Bone marrow (tissue), 2 donors: Measurements from ENCODE around the gene MIB2.

Source experiments
- DNase-seq, 2 donors: peaks; one replicate each; lab custom pipeline; 2025; lab: John Stamatoyannopoulos, UW

The MIB2 gene

GRCh38 chr1:1614204-1614953, 921 bp upstream of the MIB2 start:
- peak in 1 of 2 donors; percentile 23 for DNase-seq

DNA sequence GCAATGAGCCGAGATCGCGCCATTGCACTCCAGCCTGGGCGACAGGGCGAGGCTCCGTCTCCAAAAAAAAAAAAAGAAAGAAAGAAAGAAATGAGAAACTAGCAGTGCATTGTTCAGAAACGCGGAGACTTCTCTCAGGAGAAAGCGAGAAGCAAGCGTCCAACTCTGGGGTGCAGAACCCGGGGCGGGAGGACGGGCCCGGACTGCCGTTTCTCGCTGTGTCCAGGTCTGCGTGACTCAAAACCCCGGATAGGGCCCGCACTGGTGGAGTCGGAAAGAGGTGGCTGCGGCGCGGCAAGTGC, 395 bp upstream of the MIB2 start:
- DNase-seq, result no peak

DNA sequence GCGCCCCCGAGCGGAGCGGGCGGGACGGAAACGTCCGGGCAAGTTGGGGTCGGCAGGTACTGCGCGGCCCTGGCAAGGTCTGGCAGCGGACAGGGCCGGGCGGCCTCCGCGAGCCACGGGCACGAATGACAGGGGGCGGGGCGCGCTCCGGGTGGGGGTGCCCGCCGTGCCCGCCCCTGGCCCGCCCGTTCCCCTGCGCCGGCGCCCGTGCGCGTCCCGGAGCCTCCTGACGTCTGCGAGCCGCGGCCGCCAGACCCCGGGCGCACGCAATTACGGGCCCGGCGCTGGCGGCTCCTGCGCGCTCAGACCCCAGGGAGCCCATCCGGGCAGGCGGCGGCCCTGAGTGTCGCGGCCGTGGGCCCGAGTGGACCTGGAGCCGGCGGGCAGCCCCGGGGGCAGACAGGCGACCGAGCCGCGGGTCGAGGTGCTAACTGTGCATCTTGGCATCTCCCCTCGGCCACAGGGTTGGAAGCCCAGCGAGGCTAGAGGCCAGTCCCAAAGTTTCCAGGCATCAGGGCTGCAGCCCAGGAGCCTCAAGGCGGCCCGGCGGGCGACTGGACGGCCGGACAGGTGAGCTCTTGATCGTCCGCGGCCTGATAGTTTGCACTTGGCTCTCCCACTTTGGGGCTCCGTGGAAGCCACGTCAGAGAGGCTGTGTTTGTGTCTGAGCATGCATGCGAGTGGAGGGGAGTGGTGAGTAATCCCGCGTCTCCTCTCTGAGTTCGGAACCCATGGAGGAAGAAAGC, 918 bp downstream of the MIB2 start:
- peak in 1 of 2 donors; percentile 50 for DNase-seq

GRCh38 chr1:1616838-1617237, 1.5 kb downstream of the MIB2 start:
- no peak for DNase-seq

DNA sequence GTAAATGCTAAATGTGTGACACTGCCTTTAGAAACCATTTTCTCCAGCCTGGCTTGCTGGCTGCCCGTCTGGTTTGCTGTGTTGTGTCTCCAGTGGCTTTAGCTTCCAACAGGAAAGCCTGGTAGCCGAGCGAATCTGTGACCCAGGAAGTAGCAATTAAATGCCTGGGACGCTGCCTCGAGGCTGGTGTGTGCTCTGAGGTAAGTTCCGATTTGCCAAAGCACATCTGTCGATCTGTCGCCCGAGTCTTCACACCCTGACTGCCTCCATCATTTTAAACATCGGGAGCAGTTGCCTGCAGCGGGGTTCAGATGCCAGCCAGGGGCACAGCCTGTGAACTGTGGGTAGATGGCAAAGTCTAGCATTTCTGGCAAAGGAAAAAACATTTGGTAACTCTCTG, 2.2 kb downstream of the MIB2 start:
- DNase-seq, result no peak

DNA sequence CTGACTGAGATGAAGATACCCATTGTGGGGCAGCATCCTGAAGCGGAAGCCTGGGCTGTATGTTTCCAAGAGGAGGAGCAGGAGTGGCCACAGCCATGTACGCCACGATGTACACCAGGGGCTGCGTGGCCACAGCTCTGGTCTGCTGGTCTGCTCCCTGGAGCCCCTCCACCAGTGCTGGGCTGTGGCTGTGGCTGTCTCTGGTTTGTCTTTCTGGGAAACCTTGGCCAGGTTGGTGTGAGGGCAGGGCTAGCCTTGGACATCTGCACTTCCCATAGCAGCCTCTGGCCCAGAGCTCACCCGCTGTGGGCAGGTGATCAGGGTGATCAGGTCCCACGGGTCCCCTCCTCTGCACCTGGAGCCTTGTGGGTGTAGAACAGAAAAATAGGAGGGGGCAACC, 2.6 kb downstream of the MIB2 start:
- DNase-seq, result no peak

GRCh38 chr1:1618396-1619068, 3.2 kb downstream of the MIB2 start:
- no peak for DNase-seq

DNA sequence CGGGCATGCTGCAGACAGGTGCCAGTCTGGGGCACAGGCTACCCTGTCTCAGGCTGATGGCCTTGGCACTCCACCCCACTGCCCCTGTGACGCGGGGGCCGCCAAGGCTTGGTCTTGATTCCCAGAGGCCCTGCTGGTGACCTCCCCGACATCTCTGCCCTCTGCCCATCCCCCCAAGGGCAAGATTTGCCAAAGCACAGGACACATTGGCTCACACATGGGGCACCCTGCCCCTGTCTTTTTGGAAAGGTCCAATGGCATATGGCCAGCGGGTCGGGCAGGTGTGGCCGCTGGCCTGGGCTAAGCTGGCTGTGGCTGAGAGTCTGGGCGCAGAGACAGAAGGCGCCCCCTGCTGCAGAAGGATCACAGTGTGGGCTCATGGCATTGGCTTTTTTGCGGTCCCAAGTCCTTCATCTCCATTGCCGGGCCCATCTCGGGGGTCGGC, 4.6 kb downstream of the MIB2 start:
- no peak for DNase-seq

DNA sequence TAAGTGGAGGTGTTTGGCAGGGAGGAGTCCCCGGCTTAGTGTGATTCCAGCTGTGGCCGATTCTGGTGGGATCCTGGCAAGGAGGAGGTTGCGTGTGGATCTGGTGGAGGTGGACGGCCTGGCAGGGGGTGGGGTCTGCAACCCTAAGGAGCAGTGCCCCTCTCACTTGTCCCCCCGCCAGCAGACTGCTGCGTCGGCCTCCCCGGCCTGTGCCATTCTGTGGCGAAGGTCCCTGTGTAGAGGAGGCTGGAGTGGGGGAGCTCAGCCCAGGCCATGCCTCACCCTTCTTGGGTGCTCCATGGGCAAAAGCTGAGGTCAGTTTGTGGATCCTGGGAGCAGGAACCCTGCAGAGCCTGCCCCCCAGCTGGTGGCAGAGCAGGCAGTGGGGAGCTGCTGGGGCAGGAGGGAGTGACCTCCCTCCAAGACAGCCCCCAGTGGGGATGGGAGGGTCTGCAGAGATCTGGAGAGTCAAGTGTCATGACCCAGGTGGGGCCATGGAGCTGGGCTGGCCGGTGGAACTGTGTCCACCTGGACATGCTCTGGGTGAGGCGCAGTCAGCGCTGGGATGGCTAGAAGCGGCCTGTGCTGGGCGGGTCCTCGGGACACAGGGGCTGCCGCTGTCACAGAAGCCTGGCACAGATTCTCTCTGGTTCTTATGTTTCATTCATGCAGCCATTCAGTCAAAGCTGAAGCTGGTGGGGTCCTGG, 5.3 kb downstream of the MIB2 start:
- DNase-seq, result no peak

GRCh38 chr1:1621173-1622009, 6.1 kb downstream of the MIB2 start:
- DNase-seq, result no peak

DNA sequence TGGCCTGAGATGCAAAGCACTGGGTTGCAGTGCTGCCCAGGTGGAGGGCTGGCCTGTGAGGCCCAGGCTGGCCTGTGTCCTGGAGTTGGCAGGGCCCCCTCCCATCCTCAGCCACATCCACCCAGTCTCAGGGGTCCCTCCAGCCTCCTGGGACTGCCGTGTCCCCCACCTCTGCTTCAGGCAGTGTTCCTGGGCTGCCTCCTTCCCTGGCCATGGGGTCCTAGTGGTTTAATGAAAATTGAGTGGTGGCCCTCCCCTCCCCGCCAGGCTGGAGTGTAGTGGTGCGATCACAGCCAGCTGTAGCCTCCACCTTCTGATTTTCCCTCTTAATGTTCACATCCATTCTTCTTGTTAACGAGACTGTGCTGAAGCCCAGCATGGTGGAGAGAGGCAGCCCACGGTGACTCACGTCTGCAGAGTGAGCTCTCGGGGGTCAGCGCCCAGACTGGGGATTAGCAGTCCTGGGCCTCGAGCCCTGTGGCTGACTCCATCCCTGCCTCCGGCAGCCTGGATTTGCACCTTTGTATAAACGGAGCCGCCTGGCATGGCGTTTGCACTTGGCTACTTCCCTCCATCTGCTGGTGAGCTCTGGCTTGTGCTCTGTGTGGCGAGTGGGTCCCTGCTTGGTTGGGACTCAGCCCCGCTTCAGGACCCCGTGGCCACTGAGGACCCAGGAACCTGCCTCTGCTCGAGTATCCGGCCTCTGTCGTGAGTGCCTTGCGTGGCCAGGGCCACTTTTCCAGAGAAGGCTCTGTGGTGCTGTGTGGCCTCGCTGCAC, 6.9 kb downstream of the MIB2 start:
- no peak for DNase-seq

DNA sequence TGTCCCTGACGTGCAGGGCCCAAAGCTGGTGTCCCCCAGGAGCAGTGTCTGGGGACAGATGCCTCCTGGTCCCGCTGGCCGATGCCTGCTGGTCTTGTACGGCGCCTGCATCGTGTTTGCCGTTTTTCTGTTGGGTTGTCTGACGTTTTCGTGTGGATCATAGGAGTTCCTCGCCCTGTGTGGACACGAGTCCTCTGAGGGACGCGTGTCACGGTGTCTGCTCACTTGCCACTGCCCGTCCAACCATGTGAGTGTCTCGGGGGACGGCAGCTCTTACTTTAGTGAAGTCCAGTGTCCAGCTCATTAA, 7.4 kb downstream of the MIB2 start:
- DNase-seq, result no peak

DNA sequence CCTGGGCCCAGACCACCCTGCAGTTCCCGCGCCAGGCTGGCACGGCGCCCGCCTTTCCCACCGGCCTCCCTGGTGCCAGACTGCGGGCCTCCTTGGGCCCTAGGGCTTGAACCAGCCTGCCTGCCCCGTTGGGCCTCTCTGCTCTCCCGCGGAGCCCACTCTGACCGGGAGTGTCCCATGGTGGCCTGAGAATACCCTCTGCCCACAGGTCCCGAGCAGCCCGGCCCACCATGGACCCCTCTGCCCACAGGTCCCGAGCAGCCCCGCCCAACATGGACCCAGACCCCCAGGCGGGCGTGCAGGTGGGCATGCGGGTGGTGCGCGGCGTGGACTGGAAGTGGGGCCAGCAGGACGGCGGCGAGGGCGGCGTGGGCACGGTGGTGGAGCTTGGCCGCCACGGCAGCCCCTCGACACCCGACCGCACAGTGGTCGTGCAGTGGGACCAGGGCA, 7.9 kb downstream of the MIB2 start:
- DNase-seq, result no peak

- DNase-seq, result no peak
Measured at GRCh38 chr1:1623631-1624442, 8.5 kb downstream of the MIB2 start.

- DNase-seq, result no peak
Measured at GRCh38 chr1:1624443-1625403, 9.4 kb downstream of the MIB2 start.

DNA sequence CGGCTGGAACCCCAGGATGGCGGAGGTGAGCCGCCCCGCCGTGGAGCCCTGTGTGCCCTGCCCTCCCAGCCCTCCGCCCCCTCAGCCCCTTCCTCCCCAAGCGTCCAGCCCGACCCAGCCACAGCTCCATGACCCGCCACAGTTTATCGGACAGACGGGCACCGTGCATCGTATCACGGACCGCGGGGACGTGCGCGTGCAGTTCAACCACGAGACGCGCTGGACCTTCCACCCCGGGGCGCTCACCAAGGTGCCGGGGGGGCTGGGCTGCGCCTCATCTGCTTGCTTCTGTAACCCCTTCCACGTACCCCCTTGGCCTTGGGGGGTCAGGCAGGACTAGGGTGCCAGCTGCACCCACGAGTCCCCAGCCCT, 10.1 kb downstream of the MIB2 start:
- DNase-seq, result no peak

DNA sequence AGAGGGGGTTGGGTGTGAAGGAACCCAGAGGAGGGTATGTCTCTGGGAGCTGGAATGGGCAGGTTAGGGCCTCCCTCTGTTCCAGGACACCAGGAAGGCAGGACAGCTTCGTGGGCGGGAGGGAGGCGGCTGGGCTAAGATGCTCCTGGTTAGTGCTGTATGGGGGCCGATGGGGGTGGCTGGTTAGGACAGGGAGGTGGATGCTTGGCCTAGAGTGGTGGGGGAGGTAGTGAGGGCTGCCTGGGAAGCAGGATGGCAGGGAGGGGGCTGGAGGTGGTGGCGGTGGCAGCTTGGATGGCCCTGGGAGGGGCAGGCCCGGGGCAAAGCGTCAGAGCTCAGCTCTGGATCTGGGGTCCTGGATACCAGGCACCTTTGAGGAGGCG, 10.5 kb downstream of the MIB2 start:
- DNase-seq, result no peak

DNA sequence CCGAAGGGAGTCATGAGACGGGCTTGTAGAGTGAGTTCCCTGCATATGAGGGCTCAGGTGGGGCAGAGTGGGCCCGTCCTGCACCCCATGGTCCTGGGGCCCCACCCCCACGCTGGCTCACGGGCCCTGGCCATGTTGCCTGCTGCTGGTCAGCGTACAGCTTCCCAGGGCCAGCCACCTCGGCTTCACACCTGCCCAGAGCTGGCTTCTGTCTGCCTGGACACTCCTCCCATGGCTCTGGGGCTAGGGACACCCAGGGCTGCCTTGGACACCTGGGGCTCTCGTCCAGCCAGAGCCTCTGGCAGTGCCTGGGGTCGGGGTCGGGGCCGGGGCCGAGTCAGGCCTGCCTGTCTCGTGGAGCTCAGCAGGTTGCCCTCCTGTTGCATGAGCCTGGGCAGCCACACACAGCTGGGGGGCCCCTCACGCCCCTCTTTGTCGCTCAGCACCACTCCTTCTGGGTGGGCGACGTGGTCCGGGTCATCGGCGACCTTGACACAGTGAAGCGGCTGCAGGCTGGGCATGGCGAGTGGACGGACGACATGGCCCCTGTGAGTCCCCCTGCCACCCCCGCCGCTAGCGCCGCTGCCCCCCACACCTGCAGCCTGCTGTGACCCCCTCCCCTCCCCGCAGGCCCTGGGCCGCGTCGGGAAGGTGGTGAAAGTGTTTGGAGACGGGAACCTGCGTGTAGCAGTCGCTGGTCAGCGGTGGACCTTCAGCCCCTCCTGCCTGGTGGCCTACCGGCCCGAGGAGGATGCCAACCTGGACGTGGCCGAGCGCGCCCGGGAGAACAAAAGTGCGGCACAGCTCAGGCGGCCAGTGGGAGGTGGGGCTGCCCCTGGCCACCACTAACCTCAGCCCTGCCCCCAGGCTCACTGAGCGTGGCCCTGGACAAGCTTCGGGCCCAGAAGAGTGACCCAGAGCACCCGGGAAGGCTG, 11.2 kb downstream of the MIB2 start:
- no peak for DNase-seq
